Measurements from ENCODE around the gene AMIGO3. TPM values are rescaled to one million over a fixed set of nuclear protein-coding genes. Genes with fewer than 3 reads are reported as not detected.

AMIGO3 gene
- total RNA-seq (2021; ENCODE audit: unreplicated experiment) = 0.32 TPM
- polyA plus RNA-seq (2012) = 1.1 and 1.3 TPM in 2 replicates
- not detected for Bru-seq, nascent RNA
- BruChase-seq, experiment 1, labeled RNA remaining after a 6-hour chase = percentile 68 among the genes with signal in this experiment
- BruChase-seq, experiment 2, labeled RNA remaining after a 2-hour chase = not detected
- long read RNA-seq, partial matches to known transcripts = 0 of 3 reads
- long read RNA-seq, other reads (novel, unspliced or antisense) = 0 of 3 reads

GRCh38 chr3:49719214-49719884 is at the start of gene AMIGO3:
Gene AMIGO3, minus strand, starts transcription at chr3:49719684. Its CDS starts 219 bp downstream, at chr3:49719465.
- H3K4me2 ChIP-seq (ENCODE audit: low read length) = peak within 1 kb of the TSS; percentile 86
- H3K9me3 ChIP-seq (ENCODE audit: control insufficient read depth in 1 of 2, insufficient read depth in 1 of 2, low read depth in 1 of 2, low read length in 2 of 2) = no peaks in the 10 kb centered on the region
- POLR2A ChIA-PET = interaction anchor here (0.7 kb wide), 1 partner anchor 169 kb away, joined by 5 read pairs; no protein-coding TSS in a partner anchor
- H3K36me3 ChIP-seq (ENCODE audit: control insufficient read depth in 1 of 2, insufficient read depth in 2 of 2, low read length in 2 of 2) = peaks cover 3 to 24% of the 10 kb centered on the region in 2 experiments; a peak in 2 of 4 replicates
- intact Hi-C loops (cut with micrococcal nuclease) = loop anchor here (1.0 kb wide), 1 partner anchor 45 kb away; the partner anchor contains the start of gene APEH
- CTCF ChIA-PET = interaction anchor here (1.0 kb wide), 1 partner anchor 83 kb away, joined by 3 read pairs; no protein-coding TSS in a partner anchor
- no peaks in the 10 kb centered on the region for H3K27me3 ChIP-seq (ENCODE audit: insufficient read depth, low read length)
- no peak within 1 kb of the TSS; the same call in 1 of the 2 replicates for H3K9ac ChIP-seq (ENCODE audit: low read length)
- peak within 1 kb of the TSS; percentile 39; the same call in 1 of the 2 replicates for H3K27ac ChIP-seq (ENCODE audit: low read depth, low read length)
- RAD21 ChIA-PET (ENCODE audit: low non-redundant PET in 1 of 2, low total read pairs in 2 of 2, uncharacterized antibody in 2 of 2, unreplicated experiment in 2 of 2) = no interaction called here
- no peaks in the 10 kb centered on the region for H3K9me2 ChIP-seq (ENCODE audit: insufficient read depth)
- peaks cover 8 to 27% of the 10 kb centered on the region in 2 experiments; a peak in 3 of 4 replicates for H3K4me1 ChIP-seq (ENCODE audit: control insufficient read depth in 1 of 2, insufficient read depth in 2 of 2, low read length in 2 of 2)
- H3K4me3 ChIP-seq (replicated peaks in 1 of 2; ENCODE audit: low read depth in 1 of 2, low read length in 2 of 2) = peak within 1 kb of the TSS; percentile 39 to 52
- H4K20me1 ChIP-seq (ENCODE audit: insufficient read depth) = no peaks in the 10 kb centered on the region
- no peak within 1 kb of the TSS for H2AFZ ChIP-seq (ENCODE audit: low read depth, low read length, poor library complexity, severe bottlenecking)
- TF ChIP-seq SP1 (IDR thresholded peaks at IDR 0.05; ENCODE audit: low read depth) = no peak
- TF ChIP-seq ATF3 (IDR thresholded peaks at IDR 0.05) = no peak
- peak; percentile 81 for TF ChIP-seq POLR2AphosphoS5 (IDR thresholded peaks at IDR 0.05; ENCODE audit: low read depth, low read length)
- peak; percentile 74 for TF ChIP-seq POLR2A (IDR thresholded peaks at IDR 0.05; ENCODE audit: borderline replicate concordance, extremely low read depth, insufficient read depth, insufficient read length)
- TF ChIP-seq EZH2phosphoT487 (IDR thresholded peaks at IDR 0.05; ENCODE audit: borderline replicate concordance) = no peak
- TF ChIP-seq SRF (IDR thresholded peaks at IDR 0.05; ENCODE audit: low read depth) = no peak
- TF ChIP-seq CTCF (IDR thresholded peaks at IDR 0.05 in 2 of 3, conservative IDR thresholded peaks at IDR 0.05 in 1 of 3; ENCODE audit: borderline replicate concordance in 1 of 3, insufficient read depth in 1 of 3, low read depth in 2 of 3, low read length in 2 of 3) = peak in 2 of 3 experiments; percentile 38 to 57; a peak in 4 of 6 replicates
- TF ChIP-seq EGR1 (IDR thresholded peaks at IDR 0.05; ENCODE audit: low read depth) = no peak
- BruUV-seq (replicated peaks) = no TSS peak
- DNase-seq (ENCODE audit: low read depth, low spot score) = peak; percentile 61
- peak; percentile 71 for ATAC-seq
- H3K79me2 ChIP-seq (ENCODE audit: insufficient read depth, low read length) = peaks cover 18% of the 10 kb centered on the region

All from HCT116 (cell line).